Measurements from ENCODE around the gene IRF5. TPM values are rescaled to one million over a fixed set of nuclear protein-coding genes. Genes with fewer than 3 reads are reported as not detected.
A peak's percentile ranks its signal among the peaks of the same experiment; 100 is the strongest.

IRF5 gene
- total RNA-seq, 1 donor from 2014 or later, result 0.37 TPM

DNA sequence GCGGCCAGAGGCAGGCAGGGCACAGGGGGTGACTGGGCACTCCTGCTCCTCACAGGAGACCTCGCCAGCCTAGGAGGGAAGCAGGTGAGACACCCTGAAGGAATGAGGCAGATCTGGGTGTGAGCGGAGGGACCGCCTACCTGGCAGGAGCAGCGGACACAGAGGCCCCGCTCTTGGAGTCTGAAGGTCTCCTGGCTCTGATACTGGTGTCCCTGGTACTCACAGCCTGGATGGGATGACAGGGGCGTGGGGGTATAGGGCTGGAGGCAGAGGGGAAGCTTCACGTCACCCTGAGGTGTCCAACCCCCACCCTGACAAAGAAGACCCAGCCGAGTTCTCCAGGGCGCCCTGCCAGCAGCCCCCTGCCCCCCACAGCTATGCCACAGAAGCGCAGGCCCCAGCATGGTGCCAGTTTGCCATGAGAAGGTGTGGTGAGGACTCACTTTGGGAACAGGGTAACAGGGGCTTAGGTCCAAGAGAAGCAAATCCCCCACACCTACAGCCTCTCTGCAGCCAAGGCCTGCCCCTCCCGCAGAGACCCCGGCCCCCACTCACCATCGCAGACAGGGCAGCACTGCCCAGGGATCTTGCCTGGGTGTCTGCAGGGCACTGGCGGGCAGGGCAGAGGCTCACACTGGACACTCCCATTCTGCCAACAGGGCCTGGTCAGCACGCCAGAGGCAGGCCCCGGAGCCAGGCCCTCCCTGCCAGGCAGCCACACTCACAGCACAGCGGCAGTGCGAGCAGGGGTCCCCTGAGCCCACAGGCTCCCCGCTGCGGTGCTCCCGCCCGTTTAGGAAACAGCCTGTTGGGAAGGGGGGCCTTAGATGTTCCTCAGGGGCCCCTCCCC, 44.3 kb upstream of the IRF5 start:
- DNase-seq (ENCODE audit: low spot score), result peak; percentile 82
- peaks cover 3% of the 10 kb centered on the region for H3K4me1 Mint-ChIP-seq (ENCODE audit: low read depth)

DNA sequence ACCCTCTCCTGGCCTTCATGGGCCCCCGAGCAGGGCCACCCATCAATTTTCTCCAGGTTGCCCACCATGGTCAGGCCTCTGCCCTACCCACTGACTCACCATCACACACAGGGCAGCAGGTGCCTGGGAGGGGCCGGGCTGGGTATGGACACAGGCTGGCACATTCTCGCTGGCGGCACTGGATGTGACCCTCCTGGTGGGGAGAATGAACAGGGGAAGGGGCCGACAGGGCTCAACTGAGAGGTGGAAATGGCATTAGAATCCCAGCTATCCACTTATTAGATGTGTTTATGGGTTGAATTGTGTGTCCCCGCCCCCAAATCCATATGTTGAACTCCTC, 43.7 kb upstream of the IRF5 start:
- Mint-ChIP-seq H3K27me3 (ENCODE audit: low read depth) (peaks cover 2% of the 10 kb centered on the region), H3K36me3 (ENCODE audit: low read depth) (no peaks in the 10 kb centered on the region), H3K4me3 (ENCODE audit: unreplicated experiment) (no peak overlapping the region), H3K9me3 (ENCODE audit: low read depth) (no peaks in the 10 kb centered on the region), H3K27ac (ENCODE audit: unreplicated experiment) (no peak overlapping the region), H3K4me1 (ENCODE audit: low read depth) (peaks cover 3% of the 10 kb centered on the region)
- DNase-seq (ENCODE audit: low spot score), result peak; percentile 69
- TF ChIP-seq, protein P1, sequence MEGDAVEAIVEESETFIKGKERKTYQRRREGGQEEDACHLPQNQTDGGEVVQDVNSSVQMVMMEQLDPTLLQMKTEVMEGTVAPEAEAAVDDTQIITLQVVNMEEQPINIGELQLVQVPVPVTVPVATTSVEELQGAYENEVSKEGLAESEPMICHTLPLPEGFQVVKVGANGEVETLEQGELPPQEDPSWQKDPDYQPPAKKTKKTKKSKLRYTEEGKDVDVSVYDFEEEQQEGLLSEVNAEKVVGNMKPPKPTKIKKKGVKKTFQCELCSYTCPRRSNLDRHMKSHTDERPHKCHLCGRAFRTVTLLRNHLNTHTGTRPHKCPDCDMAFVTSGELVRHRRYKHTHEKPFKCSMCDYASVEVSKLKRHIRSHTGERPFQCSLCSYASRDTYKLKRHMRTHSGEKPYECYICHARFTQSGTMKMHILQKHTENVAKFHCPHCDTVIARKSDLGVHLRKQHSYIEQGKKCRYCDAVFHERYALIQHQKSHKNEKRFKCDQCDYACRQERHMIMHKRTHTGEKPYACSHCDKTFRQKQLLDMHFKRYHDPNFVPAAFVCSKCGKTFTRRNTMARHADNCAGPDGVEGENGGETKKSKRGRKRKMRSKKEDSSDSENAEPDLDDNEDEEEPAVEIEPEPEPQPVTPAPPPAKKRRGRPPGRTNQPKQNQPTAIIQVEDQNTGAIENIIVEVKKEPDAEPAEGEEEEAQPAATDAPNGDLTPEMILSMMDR (IDR thresholded peaks at IDR 0.05), result no peak

More for the DNA sequence above, 44.3 kb upstream of the IRF5 start:
- Mint-ChIP-seq H3K36me3 (ENCODE audit: low read depth) (no peaks in the 10 kb centered on the region), H3K4me3 (ENCODE audit: unreplicated experiment) (no peak overlapping the region), H3K27me3 (ENCODE audit: low read depth) (peaks cover 2% of the 10 kb centered on the region), H3K9me3 (ENCODE audit: low read depth) (no peaks in the 10 kb centered on the region), H3K27ac (ENCODE audit: unreplicated experiment) (no peak overlapping the region)
- TF ChIP-seq, protein P1 (IDR thresholded peaks at IDR 0.05), result no peak

GRCh38 chr7:128895320-128895719, 42.4 kb upstream of the IRF5 start:
- DNase-seq (ENCODE audit: low spot score), result peak; percentile 19
- Mint-ChIP-seq H3K4me1 (ENCODE audit: low read depth) (peaks cover 3% of the 10 kb centered on the region), H3K27me3 (ENCODE audit: low read depth) (no peaks in the 10 kb centered on the region), H3K4me3 (ENCODE audit: unreplicated experiment) (no peak overlapping the region), H3K27ac (ENCODE audit: unreplicated experiment) (no peak overlapping the region), H3K36me3 (ENCODE audit: low read depth) (no peaks in the 10 kb centered on the region), H3K9me3 (ENCODE audit: low read depth) (no peaks in the 10 kb centered on the region)
- TF ChIP-seq, protein P1 (IDR thresholded peaks at IDR 0.05), result no peak

- TF ChIP-seq, protein P1 (IDR thresholded peaks at IDR 0.05), result no peak
- H3K4me1 Mint-ChIP-seq (ENCODE audit: low read depth), result peaks cover 11% of the 10 kb centered on the region
- H3K9me3 Mint-ChIP-seq (ENCODE audit: low read depth), result no peaks in the 10 kb centered on the region
- peaks cover 4% of the 10 kb centered on the region for H3K27me3 Mint-ChIP-seq (ENCODE audit: low read depth)
- no peak overlapping the region for H3K27ac Mint-ChIP-seq (ENCODE audit: unreplicated experiment)
- no peak overlapping the region for H3K4me3 Mint-ChIP-seq (ENCODE audit: unreplicated experiment)
- no peak for DNase-seq (ENCODE audit: low spot score)
- H3K36me3 Mint-ChIP-seq (ENCODE audit: low read depth), result no peaks in the 10 kb centered on the region
Measured at GRCh38 chr7:128899392-128899791, 38.3 kb upstream of the IRF5 start.

- no peak for DNase-seq (ENCODE audit: low spot score)
- H3K36me3 Mint-ChIP-seq (ENCODE audit: low read depth), result no peaks in the 10 kb centered on the region
- TF ChIP-seq, protein P1 (IDR thresholded peaks at IDR 0.05), result no peak
- H3K27ac Mint-ChIP-seq (ENCODE audit: unreplicated experiment), result no peak overlapping the region
- H3K9me3 Mint-ChIP-seq (ENCODE audit: low read depth), result no peaks in the 10 kb centered on the region
- peaks cover 4% of the 10 kb centered on the region for H3K27me3 Mint-ChIP-seq (ENCODE audit: low read depth)
- peaks cover 13% of the 10 kb centered on the region for H3K4me1 Mint-ChIP-seq (ENCODE audit: low read depth)
- H3K4me3 Mint-ChIP-seq (ENCODE audit: unreplicated experiment), result no peak overlapping the region
Measured at GRCh38 chr7:128900237-128900636, 37.5 kb upstream of the IRF5 start.
